DMS114 treated with DMSO at 0.1 percent for 48 hours (cell line): ENCODE measurements around the gene SYDE1.

ENCODE experiments used
- DNase-seq: peaks from one replicate; lab custom pipeline; 2025; ENCODE audit not compliant: unreplicated experiment; lab: John Stamatoyannopoulos, UW

SYDE1 gene

DNA sequence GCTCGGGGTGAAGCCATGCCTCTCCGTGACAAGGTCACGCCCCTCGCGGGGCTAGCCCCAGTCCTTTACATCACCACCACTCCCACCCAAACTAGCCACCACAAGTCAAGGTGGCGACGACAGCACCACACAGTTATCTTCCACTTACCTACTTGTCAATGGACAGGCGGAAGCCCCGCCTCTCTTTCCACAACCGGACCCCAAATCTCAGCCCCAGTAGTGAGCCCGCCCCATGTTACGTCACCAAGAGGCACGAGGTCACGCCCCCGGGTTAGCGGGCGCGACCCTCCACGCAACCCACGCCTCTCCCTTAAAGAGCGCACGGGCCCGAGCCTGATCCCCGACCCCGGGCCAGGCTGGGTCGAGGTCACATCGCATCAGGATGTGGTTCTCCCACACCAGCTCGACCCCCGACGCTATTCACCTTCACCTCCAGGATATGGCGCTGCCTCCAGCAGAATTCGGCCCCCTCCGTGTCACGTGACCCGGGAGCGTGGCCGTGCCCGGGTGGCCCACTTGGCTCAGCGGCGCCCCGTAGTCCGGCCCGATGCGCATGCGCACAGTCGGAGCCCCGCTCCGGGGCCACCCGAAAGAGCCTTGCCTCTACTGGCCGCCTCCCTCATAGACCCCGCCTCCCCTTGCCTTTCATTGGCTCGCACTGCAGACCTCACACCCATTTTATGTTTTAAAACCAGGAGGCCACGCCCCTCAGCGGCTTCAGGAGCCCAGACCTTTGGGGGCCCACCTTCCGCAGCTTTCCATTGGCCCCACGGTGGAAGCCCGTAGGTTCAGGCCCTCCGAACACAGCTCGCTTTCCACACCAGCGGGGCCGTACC is 18.2 kb downstream of the SYDE1 start:
- DNase-seq = peak; percentile 90

DNA sequence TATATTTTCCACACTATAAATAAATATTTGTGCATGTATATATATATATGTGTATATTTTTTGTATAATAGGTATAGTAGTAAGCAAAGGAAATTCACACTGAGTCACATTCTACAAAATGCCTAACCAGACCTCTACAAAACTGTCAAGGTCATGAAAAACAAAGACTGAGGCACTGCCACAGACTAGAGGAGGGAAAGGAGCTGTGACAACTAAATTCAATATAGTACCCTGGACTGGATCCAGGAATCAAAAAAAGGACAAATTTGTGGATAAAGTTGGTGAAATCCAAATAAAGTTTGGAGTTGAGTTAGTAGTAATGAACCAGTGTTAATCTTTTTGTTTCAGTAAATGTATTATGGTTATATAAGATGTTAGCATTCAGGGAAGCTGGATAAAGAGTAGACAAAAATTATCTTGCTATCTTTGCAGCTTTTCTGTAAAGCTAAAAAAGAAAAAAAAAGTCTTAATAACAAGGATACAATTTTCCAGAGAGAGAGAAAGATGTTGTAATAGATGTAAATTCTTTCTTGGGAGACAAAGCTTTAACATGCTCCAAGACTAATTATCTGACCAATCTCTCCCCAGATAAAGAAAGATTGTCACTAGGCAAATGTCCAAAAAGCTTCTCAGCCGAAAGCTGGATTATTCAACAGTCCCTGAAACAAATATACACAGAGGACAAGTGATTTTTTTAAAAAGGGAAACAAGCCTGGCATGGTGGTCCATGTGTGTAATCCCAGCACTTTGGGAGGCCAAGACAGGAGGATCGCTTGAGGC is 19.1 kb downstream of the SYDE1 start:
- DNase-seq = no peak

DNA sequence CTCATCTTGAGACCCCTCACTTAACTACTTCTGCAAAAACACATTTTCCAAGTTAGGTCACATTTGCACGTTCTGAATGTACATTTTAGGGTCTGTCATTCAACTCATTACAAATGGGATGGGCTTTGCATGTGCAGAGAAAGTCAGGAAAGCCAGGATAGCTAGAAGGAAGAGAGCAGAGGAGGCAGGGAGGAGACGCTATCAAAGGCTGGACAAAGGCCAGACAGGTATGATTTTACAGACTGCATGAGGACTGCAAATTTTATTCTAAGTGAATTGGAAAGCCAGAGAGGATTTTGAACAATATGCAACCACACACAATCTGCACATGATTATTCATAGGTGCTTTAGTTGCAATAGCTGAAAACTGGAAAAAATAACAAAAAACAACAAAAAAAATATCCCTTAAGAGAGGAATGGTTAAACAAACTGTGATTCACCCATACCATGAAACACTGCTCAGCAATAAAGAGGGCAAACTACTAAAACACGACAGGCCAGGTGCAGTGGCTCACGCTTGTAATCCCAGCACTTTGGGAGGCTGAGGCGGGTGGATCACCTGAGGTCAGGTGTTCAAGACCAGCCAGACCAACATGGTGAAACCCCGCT is 21.1 kb downstream of the SYDE1 start:
- no peak for DNase-seq

DNA sequence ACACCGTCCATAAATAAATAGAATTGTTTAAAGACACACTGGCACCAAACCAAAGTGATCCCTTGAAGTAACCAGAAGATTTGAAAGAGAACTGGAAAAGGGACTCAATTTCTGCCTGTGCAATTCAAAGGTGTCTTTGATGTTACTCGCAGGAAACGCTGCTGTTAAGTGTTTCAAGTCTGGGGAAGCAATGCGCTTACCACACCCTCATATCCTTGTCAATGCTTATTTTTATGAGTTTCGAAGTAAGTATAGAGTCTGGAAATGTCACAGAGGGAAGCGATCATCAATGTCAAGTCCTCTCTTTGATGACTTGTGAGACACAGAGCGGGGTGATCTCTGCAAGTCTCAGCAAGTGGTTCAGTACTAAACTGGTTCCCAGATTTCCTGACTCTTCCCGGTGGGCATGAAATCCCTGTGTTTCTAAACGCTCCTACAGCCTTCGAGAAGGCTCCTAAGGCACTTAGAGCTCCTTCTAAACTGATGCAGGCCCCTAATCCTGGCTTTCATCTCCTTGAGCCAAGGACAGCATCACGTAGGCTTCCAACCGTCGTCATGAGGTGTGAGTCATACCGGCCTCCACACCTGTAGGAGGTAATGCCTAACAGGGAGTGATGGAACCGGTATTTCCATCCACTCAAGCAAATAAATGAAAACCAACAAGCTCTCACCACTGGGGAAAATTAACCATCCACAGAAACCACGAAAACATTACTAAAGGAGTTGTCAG is 22.8 kb downstream of the SYDE1 start:
- DNase-seq = no peak

DNA sequence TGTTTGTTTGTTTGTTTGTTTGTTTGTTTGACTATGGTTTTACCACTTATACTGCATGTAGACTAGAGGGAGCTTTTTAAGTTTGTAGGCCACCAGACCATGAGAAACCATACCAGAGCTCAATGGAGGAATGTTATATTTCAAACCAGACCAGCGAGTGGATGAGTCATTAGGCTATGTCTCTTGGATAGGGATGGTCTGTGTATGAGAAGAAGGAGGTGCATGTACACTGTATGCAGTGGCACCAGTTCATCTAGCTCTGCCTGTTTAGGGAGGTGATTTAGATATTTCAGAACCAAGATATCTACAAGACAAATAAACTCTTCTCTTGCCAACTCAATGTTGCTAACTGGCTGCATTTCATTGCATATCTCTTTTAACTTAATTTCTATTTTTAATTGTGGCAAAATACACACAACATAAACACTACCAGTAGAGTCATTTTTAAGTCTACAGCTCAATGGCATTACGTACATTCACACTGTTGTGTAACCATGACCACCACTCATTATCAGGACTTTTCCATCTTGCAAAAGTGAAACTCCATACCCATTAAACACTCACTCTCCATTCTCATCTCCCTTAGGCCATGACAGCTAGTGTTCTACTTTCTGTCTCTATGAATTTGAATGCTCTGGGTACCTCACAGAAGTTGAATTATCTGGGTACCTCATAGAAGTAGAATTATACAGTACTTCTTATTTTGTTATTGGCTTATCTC is 29.2 kb downstream of the SYDE1 start:
- DNase-seq = no peak

DNA sequence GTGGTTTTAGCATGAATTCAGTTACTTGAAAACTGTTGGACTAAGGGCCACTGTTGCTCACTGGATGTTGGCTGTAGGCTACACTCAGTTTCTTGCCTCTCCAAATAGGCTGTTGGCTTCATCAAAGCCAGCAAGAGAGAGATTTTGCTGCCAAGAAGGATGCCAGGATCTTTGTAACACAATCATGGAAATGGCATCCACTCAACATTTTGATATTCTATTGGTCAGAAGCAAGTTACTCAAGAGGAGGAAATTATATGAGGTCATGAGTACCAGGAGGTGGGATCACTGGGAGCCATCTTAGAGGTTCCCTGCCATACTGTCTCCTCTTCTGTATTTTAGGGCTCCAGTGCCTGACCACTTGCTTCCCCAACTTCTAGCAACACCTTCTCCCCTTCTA is 30.6 kb downstream of the SYDE1 start:
- no peak for DNase-seq

DNA sequence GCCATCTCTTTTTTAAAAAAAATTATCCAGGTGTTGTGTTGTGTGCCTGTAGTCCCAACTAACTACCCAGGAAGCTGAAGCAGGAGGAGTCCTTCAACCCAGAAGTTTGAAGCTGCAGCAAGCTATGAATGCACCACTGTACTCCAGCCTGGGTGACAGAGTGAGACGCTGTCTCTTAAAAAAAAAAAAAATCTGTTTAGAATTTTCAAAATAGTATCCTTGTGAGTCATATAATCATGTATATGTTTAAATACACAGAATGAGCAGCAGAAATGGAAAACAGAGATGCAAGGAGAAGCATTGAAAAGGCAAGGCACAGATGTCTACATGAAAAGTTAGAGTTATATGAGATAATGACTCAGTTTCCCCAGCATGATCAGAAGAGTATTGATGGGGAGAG is 31.2 kb downstream of the SYDE1 start:
- no peak for DNase-seq

DNA sequence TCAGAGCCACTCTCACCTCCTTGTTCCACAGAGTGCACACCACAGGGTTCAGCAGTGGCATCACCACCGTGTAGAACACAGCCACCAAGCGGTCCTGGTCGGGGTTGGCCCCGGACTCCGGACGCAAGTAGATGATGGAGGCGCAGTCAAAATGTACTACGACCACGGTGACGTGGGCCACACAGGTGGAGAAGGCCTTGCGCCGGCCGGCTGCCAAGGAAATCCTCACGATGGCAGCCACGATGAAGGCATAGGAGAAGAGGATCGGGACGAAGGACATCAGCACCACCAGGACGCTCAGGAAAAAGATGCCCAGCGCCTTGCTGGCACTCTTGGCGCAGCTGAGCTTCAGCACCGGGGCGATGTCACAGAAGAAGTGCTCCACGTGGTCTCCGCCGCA is 33.9 kb downstream of the SYDE1 start:
- no peak for DNase-seq

DNA sequence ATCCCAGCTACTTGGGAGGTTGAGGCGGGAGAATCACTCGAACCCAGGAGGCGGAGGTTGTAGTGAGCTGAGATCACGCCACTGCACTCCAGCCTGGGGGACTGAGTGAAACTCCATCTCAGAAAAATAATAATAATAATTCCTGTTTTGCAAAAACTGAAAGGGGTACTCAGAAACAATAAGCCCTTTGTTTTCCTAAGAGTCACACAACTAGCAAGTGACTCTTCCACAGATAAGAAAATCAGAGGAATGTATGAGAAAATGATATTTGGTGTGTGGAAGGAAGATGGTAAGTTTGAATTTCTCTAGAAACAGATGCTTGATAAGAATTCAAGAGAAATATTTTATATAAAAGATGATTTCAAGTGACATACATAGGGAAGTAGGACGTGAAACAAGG is 35.1 kb downstream of the SYDE1 start:
- DNase-seq = no peak

DNA sequence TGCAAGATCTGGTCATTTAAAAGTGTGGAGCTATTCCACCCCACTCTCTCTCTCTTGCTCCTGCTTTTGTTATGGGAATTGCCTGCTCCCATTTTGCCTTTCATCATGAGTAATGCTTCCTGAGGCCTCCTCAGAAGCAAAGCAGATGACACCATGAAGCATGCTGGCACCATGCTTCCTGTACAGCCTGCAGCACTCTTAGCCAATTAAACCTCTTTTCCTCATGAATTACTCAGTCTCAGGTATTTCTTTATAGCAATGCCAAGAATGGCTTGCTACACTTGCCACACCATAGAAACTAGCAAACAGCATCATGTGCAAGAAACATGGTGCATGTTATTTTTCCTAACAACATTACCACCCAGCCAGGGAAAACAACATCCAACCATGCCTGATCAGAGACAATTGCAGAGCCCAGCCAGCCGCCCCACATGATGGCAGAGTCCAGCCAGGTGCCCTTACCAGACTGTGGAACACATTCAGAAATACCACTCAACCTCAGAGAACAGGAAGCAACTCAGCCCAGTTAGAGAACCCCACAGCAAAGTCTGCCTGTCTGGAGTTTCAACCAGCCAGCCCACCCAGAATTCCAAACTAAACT is 36.9 kb downstream of the SYDE1 start:
- DNase-seq = no peak

DNA sequence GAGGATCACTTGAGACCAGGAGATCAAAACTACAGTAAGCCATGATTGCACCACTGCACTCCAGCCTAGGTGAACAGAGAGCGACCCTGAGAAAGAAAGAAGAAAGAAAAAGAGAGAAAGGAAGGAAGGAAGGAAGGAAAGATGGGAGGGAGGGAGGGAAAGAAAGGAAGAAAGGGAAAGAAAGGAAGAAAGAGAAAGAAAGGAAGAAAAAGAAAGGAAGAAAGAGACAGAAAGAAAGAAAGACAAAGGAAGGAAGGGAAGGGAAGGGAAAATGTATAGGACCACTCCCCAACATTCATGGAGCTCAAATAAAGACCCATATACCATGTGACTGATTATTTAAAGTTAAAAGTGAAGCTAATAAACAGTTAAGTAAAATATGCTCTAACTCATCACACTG is 39.9 kb downstream of the SYDE1 start:
- no peak for DNase-seq

DNA sequence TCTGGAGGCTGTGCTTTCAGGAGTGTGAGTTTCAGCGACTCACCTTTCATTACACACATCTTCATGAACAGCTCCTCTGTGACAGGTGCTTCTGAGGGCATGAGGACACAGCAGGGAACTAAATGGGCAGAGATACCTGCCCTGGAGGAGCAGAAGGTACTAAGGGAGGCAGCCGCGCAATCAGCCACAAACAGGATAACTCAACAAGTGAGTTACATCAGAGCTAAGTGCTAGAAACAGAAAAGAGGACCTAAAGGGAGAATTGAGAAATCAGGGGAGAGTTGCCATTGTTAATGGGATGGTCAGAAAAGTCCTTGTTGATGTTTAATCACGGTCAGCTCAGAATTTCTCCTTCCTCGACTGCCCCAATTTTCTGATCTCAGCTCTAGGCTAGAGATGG is 42.5 kb downstream of the SYDE1 start:
- no peak for DNase-seq

DNA sequence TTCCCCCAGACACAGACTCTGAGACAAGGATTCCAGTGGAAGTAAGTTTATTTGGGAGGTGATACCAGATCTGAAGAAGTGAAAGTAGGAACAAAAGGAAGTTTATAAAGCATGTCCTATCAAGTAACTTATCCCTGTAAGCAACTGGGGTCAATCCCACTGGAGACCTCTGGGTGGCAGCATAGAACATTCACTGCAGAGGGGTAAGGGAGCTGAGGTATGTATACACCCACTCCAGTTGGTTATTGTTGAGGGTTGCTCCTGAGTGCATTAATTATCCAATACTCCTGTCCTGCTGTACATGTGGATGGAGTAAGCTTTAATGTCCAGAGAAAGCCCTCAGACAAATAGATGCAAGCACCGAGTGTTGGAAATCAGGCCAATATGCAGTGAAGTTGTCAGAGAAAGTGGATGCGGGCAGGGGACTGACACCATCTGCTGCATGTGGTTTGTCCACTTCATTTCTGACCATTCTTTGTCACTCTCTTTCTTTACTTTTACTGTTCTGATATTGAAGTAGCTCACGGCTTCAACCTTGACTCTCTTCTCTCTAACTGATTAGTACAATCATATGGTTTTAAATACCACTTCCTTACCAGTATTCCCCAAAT is 46.9 kb downstream of the SYDE1 start:
- DNase-seq = peak; percentile 22

DNA sequence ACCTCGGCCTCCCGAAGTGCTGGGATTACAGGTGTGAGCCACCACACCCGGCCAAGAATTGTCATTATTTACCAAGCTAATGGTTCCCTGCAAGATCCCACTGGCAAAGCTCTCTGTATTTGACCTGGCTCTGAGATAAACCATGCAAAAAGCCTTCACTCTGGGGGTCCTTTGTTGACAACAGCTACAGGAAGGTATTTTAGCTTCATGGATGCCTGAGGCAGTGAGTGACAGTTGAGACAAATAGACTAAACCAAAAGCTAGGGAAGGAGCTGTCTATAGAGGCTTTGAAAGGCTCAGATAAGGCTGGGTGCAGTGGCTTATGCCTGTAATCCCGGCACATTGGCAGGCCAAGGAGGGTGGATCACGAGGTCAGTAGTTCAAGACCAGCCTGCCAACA is 48.1 kb downstream of the SYDE1 start:
- no peak for DNase-seq

DNA sequence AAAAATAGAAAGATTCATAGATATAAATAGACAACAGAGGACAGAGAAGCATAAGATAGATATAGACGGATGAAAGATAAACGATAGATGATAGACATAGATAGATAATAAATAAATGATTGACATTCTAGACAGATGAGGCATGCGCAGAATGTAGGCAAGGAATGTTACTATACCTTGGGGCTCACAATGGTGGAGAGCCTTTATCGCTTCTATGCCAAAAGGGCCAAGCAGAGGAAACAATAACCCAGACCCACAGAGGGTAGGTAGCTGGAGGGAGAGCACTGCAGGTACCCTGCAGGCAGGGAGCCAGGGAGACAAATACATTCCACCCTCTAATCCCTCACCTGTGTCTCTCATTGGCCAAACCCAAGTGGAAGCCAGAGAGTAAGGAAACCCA is 49.2 kb downstream of the SYDE1 start:
- DNase-seq = no peak

DNA sequence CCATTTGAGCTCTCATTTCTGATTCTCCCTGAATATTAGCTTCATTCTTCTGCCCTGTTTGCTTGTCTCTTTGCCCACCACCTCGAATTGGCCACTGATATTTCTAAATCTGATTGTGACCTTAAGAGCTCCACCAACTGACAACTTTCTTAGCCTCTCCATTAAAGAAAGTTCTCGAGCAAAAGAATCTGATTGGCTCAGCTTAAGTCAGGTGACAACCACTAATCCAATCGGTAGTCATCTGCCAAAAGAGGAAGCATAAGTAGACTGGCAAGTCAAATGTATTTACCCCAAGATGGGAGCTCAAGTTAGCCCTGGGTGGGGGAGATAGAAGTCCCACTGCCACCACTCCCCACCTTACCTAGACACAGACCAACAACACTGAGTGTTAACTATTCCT is 52.0 kb downstream of the SYDE1 start:
- DNase-seq = no peak

DNA sequence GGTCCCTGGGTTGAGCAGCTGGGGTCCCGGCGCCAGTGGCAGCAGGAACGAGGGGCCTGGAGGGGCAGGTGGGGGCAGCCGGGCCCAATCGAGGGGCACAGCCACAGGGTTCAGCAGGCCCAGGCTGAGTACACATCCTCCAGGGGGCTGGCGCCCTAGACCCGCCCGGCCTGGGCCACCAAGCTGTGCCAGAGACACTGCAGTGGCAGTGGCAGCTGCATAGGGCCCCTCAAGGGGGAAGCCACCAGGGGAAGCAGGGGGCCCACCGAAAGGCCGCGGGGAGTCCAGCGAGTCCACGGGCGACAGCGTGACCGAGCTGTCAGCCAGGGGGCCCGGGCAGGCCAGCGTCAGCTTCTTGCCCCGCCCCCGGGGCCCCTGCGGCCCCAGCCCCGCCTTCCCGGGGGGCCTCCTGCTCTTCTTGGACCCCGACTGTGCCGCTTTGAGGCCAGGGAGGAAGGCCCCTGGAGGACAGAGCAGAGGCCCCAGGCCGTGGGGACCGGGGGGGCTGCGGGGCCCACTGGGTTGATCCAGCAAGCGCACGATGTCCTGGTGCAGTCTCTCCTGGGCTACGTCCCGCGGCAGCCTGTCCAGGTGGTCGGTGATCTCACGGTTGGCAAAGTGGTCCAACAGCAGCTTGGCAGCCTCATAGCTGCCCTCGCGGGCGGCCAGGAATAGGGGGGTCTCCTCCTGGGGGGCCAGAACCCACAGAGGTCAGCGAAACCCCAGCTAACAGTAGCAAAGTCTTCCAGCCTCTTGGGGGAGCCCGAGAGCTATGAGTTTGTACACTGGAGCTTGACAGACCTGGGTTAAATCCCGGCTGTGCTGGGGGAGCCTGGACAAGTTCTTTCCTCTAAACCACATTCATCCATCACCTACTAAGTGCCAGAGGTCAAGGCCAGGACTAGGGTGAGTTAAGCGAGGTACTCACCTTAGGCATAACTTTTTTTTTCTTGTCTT is 54.1 kb downstream of the SYDE1 start:
- no peak for DNase-seq
